ENCODE measurements around the gene MACROD2.

MACROD2 gene

DNA sequence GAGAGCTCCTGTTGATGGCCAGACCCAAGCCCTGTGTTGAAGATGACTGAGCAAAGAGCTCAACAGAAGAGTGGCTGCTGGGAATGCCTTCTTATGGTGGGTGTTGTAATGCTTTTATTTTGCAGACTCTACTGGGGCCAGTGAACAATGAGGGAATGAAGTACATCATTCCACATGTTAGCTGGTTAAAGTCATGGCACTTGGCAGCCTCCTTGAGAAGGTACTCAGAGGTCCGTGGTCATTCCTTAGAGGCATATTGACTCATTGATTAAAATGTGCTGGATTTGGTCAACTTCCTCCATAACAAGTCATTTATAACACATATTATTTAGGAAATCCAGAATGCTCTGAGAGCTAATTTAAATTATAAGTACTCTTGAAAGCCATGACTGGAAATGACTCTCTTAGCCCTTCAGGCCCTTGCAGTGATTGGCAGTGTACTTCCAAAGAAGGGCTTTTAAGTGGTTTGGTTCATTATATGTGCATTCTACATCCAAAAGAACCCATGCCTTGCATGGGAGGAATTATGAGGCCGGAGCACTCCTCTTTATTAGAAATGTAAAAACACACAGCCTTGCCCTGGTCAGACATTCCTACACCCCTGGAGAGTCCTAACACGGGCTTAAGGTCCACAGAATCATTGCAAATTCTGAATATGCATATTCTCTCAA lies 1601.0 kb downstream of the MACROD2 start:
- no peaks in the 10 kb centered on the region for H3K4me1 Mint-ChIP-seq (ENCODE audit: low read depth)
- no peak overlapping the region for H3K27ac Mint-ChIP-seq
- no peaks in the 10 kb centered on the region for H3K36me3 Mint-ChIP-seq (ENCODE audit: low read depth)
- H3K27me3 Mint-ChIP-seq: peaks cover 3% of the 10 kb centered on the region
- peaks cover 4% of the 10 kb centered on the region for H3K9me3 Mint-ChIP-seq
- H3K4me3 Mint-ChIP-seq: no peak overlapping the region

DNA sequence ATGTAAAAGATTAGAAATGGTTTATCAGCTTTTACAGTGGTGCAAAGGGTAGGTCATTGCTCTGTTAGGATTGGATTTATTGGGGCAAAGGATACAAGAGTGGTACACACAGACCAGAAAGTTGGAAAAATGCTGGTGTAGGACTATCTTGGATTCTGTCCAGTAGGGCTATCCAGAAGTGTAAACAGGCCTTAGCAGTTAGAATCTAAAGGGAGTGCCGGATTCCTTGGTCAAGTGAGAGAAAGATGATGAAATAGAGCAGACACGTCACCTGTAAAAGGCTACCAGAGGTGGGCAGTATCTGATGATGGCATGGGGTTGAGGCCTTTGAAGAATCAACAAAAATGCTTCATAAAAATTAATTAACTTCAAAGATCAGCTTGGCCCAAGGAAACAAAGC lies 1602.0 kb downstream of the MACROD2 start:
- peaks cover 6% of the 10 kb centered on the region for H3K9me3 Mint-ChIP-seq
- peaks cover 3% of the 10 kb centered on the region for H3K27me3 Mint-ChIP-seq
- H3K4me3 Mint-ChIP-seq: no peak overlapping the region
- no peaks in the 10 kb centered on the region for H3K36me3 Mint-ChIP-seq (ENCODE audit: low read depth)
- no peak overlapping the region for H3K27ac Mint-ChIP-seq
- H3K4me1 Mint-ChIP-seq (ENCODE audit: low read depth): no peaks in the 10 kb centered on the region

DNA sequence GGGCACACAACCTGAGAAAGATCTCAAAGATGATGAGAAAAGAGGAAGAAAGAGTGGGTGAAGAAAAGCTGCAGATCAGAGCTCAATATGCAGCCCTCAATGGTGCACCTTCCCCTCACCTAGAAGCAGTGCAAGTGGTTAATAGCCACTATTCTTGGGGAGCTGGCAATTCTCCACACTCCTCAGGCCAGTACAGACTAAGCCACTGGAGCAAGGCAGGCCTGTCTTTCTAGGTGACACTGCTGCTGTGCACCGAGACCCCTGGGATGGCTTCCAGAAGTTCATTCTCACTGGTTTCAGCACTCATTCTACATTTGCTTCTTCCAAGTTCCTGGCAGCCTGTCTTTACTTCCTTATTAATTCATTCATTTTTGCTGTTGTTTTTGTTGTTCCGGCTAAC lies 1604.6 kb downstream of the MACROD2 start:
- H3K27ac Mint-ChIP-seq: no peak overlapping the region
- no peaks in the 10 kb centered on the region for H3K4me1 Mint-ChIP-seq (ENCODE audit: low read depth)
- peaks cover 4% of the 10 kb centered on the region for H3K9me3 Mint-ChIP-seq
- H3K27me3 Mint-ChIP-seq: no peaks in the 10 kb centered on the region
- H3K4me3 Mint-ChIP-seq: no peak overlapping the region
- no peaks in the 10 kb centered on the region for H3K36me3 Mint-ChIP-seq (ENCODE audit: low read depth)

DNA sequence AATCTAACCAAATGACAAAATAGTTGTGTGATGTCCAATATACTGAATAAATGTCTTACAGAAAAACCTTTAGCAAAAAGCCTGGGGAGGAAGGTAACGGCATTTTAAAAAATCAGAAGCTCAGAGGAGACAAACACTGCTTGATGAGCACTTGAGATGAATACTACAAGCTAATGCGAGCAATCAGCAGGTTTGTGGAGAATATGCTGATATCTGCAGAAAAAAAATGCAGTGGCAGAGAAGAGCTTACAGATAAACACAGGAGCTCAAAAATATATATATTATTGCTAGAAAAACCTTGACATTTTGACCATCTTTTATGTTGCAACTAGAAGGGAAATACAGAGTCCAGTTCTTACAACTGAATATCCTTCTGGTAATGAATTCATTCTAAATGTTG lies 1605.2 kb downstream of the MACROD2 start:
- Mint-ChIP-seq H3K4me1 (ENCODE audit: low read depth) (no peaks in the 10 kb centered on the region), H3K36me3 (ENCODE audit: low read depth) (no peaks in the 10 kb centered on the region), H3K9me3 (peaks cover 4% of the 10 kb centered on the region), H3K4me3 (no peak overlapping the region), H3K27ac (no peak overlapping the region), H3K27me3 (no peaks in the 10 kb centered on the region)

DNA sequence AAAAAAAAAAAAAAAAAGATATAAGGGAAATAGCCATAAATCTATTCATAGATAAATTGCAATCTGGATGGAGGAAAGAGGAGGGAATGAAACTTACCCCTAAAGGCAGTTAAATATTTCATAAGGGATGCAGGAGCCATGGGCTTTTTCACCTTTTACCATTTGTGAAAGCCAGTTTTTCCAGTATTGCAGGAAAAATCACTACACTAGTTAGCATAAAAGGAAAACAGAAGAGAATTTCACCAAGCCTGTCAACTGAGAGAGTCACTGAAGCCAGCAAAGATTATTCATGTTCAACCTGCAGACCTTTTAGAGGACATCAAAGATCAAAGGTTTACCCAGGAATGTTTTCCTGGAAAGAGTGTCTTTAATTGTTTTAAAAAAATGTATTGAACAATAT lies 1608.2 kb downstream of the MACROD2 start:
- peaks cover 14% of the 10 kb centered on the region for H3K9me3 Mint-ChIP-seq
- no peaks in the 10 kb centered on the region for H3K4me1 Mint-ChIP-seq (ENCODE audit: low read depth)
- H3K36me3 Mint-ChIP-seq (ENCODE audit: low read depth): no peaks in the 10 kb centered on the region
- H3K27me3 Mint-ChIP-seq: no peaks in the 10 kb centered on the region
- no peak overlapping the region for H3K27ac Mint-ChIP-seq
- no peak overlapping the region for H3K4me3 Mint-ChIP-seq

DNA sequence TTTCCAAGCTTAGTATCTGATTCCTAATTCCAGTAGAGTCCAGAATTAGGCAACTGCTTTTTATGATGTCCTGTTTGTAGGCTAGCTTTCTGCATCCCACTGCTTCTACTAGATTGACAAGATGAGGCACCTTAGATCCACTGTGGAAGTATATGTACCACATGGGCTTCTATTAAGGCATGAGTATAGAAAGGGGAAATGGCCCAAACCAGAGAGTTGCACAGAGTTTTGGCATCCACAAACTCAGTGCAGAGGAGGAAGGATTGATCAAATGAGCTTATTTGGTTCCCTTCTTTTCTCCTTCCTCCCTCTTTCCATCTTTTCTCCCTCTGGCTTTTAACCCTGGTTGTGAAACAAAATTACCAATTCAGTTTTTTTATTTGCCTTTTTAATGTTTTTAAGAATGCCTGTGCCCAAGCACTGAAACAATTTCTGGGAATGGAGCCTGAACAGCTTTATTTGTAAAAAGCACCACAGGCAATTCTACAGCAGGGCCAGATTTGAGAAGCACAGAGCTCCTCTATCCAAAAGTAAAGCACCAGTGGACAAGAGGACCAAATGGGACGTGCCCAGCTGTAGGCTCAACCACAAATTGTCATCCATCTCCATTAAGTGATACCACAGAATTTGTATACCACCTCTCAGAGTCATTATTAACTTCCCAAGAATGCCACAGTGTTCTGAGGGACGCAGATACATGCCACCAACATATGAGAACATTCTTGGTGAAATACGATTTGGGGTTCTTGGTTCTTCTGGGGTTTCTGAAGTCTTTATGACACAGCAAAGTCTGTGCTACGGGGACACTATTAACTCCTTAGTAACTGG lies 1608.9 kb downstream of the MACROD2 start:
- no peaks in the 10 kb centered on the region for H3K4me1 Mint-ChIP-seq (ENCODE audit: low read depth)
- H3K27ac Mint-ChIP-seq: no peak overlapping the region
- H3K36me3 Mint-ChIP-seq (ENCODE audit: low read depth): no peaks in the 10 kb centered on the region
- peaks cover 17% of the 10 kb centered on the region for H3K9me3 Mint-ChIP-seq
- H3K27me3 Mint-ChIP-seq: no peaks in the 10 kb centered on the region
- no peak overlapping the region for H3K4me3 Mint-ChIP-seq

DNA sequence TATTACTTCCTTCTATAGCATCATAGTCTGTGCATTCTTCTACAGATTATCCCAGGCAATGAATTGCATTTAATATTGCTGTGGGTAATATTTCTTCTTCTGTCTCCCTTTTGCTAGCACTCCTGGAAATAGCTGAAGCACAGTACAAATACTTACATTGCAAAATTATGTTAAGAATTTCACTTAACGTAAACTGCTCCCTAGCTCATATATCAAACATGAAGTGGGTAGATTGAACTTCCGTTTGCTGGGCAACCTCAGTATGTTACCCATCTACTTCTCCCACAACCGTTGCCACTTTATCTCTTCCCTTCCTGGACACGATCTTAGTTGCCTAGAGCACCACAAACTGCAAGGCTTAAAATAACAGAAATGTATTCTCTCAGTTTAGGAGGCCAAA lies 1614.6 kb downstream of the MACROD2 start:
- no peaks in the 10 kb centered on the region for H3K27me3 Mint-ChIP-seq
- no peak overlapping the region for H3K27ac Mint-ChIP-seq
- no peaks in the 10 kb centered on the region for H3K36me3 Mint-ChIP-seq (ENCODE audit: low read depth)
- H3K9me3 Mint-ChIP-seq: peaks cover 12% of the 10 kb centered on the region
- H3K4me1 Mint-ChIP-seq (ENCODE audit: low read depth): no peaks in the 10 kb centered on the region
- H3K4me3 Mint-ChIP-seq: no peak overlapping the region

DNA sequence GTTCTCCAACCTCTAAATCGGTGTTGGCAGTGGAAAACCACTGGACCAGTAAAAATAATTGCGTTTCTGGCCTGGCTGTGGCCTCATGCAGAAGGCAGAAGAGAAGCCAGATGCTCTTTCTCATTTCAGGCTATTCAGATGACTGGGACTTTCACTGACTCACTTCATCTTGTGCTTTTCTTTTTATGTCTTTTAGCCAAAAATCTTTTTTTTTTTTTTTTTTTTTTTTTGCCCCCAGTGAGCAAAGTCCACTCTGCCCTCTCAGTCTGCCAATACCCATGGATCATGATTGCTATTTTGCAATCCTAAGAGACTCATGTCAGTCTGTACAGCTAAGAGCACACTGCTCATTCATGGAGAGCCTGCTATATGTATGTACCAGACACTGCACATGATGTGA lies 1615.5 kb downstream of the MACROD2 start:
- Mint-ChIP-seq H3K36me3 (ENCODE audit: low read depth) (no peaks in the 10 kb centered on the region), H3K4me3 (no peak overlapping the region), H3K27me3 (no peaks in the 10 kb centered on the region), H3K9me3 (peaks cover 12% of the 10 kb centered on the region), H3K4me1 (ENCODE audit: low read depth) (no peaks in the 10 kb centered on the region), H3K27ac (no peak overlapping the region)

DNA sequence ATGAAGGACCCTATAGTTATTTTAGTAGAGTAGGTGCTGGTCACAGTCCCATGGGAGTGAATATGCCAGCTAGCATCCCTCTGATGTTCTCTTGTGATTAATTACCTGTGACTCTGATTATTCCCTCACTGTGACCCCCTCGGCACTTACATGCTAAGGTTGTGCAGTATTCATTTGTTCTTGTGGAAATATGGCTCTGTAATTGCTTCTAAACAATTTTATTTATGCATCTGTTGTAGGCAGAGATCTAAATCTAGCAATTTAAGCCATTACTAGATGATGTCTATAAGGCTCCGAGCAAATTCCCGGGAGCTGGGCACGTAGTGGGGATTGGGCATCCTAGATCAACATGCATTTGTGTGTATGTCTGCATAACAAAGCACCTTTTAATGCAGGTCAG lies 1616.2 kb downstream of the MACROD2 start:
- Mint-ChIP-seq H3K9me3 (peaks cover 9% of the 10 kb centered on the region), H3K4me1 (ENCODE audit: low read depth) (no peaks in the 10 kb centered on the region), H3K36me3 (ENCODE audit: low read depth) (no peaks in the 10 kb centered on the region), H3K27ac (no peak overlapping the region), H3K4me3 (no peak overlapping the region), H3K27me3 (no peaks in the 10 kb centered on the region)

DNA sequence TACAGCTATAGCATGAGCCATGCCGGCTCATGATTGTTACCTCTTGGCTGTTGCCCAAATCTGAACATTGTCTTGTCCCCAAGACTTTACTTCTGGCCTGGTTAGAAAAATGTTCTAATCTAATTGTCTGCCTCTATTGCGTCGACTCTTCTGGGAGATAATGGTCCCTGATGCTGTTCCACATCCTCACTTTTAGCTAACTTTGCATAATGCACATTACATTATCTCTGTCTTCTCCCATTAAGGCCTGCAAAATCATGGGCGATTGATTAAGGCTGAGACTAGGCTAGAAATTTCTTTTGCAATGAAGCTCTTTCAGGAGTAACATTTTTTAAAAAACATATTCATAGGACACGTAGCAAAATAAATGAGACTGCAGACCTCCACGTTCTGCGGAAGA lies 1616.9 kb downstream of the MACROD2 start:
- no peaks in the 10 kb centered on the region for H3K4me1 Mint-ChIP-seq (ENCODE audit: low read depth)

DNA sequence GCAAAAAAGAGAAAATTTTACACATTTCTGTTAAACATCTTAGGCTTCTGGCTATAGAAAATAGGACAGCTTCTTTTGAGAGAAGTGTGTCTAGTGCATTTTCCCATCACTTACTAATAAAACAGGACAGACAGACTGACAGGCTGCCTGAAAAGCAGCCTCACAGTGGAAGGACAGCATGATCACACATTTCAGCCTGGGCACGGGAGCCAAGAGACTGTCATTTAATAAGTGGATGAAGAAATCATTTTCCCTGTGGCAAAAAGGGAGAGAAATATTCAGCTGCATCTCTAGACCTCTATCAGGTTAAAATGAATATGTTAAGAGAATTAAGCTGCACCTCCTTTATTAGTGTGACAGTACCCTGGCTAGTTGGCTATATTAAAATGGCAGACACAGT lies 1617.5 kb downstream of the MACROD2 start:
- Mint-ChIP-seq H3K27me3 (no peaks in the 10 kb centered on the region), H3K36me3 (ENCODE audit: low read depth) (no peaks in the 10 kb centered on the region), H3K4me1 (ENCODE audit: low read depth) (no peaks in the 10 kb centered on the region), H3K9me3 (peaks cover 15% of the 10 kb centered on the region), H3K4me3 (no peak overlapping the region), H3K27ac (no peak overlapping the region)

More for the DNA sequence above, 1616.9 kb downstream of the MACROD2 start:
- H3K4me3 Mint-ChIP-seq: no peak overlapping the region
- H3K36me3 Mint-ChIP-seq (ENCODE audit: low read depth): no peaks in the 10 kb centered on the region
- H3K9me3 Mint-ChIP-seq: peaks cover 15% of the 10 kb centered on the region
- no peaks in the 10 kb centered on the region for H3K27me3 Mint-ChIP-seq
- no peak overlapping the region for H3K27ac Mint-ChIP-seq

DNA sequence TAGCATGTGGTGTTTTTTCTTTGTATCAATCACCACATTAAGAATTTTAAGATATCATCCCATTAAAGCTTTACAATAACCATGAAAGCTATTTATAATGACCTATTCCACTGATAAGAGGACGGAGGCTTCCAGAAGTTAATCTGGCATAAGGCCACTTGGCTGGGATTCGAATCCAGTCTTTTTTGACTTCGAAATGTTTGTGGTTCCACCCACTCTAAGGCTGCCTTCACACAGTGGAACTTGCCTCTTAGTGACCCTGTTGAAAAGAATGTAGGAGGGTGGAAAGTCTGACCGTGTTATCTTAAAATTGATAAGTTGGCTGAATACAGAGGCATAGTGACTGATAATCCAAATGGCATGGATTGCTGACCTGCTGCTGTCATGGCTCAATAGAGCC lies 1618.2 kb downstream of the MACROD2 start:
- no peak overlapping the region for H3K4me3 Mint-ChIP-seq
- no peak overlapping the region for H3K27ac Mint-ChIP-seq
- H3K9me3 Mint-ChIP-seq: peaks cover 11% of the 10 kb centered on the region
- no peaks in the 10 kb centered on the region for H3K27me3 Mint-ChIP-seq
- H3K36me3 Mint-ChIP-seq (ENCODE audit: low read depth): no peaks in the 10 kb centered on the region
- H3K4me1 Mint-ChIP-seq (ENCODE audit: low read depth): no peaks in the 10 kb centered on the region

DNA sequence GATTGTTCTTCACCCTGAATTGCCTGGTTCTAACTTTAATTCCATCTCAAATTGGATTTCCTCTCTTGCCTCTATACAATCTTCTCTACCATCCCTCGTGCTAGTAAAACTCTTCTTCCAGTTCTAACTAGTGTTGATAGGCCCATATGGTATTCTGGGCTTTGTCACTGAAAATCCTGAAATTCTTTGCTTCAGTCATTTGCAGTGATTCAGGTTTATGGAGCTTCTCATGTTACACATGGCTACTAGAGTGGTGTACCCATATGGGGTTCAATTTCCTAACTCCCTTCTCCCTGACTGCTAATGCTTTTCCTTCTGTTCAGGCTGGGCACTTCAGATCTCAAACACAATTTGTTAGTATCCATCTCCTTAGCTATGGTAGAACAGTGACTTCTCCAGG lies 1621.3 kb downstream of the MACROD2 start:
- Mint-ChIP-seq H3K4me3 (no peak overlapping the region), H3K27ac (no peak overlapping the region), H3K36me3 (ENCODE audit: low read depth) (no peaks in the 10 kb centered on the region), H3K4me1 (ENCODE audit: low read depth) (no peaks in the 10 kb centered on the region), H3K27me3 (no peaks in the 10 kb centered on the region), H3K9me3 (peaks cover 8% of the 10 kb centered on the region)

DNA sequence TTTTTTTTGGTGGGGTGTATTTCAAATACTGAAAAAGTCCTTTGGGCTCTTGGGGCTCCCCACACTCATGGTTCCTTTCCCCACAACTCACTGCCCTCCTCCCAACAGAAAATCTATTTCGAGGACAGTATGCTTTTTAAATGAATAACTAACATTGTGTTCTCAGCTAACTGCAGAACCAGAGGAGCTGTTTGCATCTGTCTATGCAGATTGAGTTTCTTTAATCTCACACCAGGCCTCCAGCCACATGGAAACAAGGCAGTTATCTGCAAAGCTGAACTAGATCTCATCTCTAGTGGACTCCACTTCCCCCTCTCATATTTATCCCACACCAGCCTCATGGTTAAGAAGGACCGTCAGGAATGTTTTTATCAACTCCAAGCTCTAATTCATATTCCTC lies 1622.8 kb downstream of the MACROD2 start:
- Mint-ChIP-seq H3K9me3 (peaks cover 8% of the 10 kb centered on the region), H3K27me3 (no peaks in the 10 kb centered on the region), H3K4me3 (no peak overlapping the region), H3K36me3 (ENCODE audit: low read depth) (no peaks in the 10 kb centered on the region), H3K27ac (no peak overlapping the region), H3K4me1 (ENCODE audit: low read depth) (no peaks in the 10 kb centered on the region)

DNA sequence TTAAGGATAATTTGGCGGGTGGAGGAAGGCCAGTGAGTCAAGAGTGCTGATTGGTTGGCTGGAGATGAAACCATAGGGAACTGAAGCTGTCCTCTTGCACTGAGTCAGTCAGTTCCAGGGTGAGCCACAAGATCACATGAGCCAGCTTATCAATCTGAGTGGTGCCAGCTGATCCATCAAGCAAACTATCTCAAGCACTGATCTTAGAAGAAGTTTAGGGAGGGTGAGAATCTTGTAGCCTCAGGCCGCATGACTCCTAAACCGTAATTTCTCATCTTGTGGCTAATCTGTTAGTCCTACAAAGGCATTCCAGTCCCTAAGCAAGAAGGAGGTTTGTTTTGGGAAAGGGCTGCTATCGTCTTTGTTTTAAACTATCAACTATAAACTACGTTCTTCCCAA lies 1623.6 kb downstream of the MACROD2 start:
- H3K27me3 Mint-ChIP-seq: no peaks in the 10 kb centered on the region
- no peaks in the 10 kb centered on the region for H3K4me1 Mint-ChIP-seq (ENCODE audit: low read depth)
- H3K36me3 Mint-ChIP-seq (ENCODE audit: low read depth): no peaks in the 10 kb centered on the region
- no peak overlapping the region for H3K27ac Mint-ChIP-seq
- no peak overlapping the region for H3K4me3 Mint-ChIP-seq
- peaks cover 8% of the 10 kb centered on the region for H3K9me3 Mint-ChIP-seq

DNA sequence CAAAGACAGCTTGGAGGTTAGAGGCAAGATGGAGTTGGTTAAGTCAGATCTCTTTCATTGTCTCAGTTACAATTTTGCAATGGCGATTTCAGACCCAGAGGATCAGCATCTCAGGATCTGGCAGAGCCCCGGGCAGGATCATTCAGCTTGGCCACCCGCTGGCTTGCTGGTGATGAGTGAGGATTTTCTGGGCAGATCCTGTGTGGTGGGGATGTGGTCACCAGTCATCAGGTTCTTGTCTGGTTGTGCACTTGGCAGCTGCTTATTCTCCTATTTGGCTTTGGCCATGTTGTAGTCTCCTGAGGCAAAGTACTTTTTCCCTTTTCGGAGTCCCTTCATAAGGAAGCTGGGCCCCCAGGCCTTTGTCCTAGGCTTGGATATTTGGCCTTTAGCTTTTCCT lies 1624.0 kb downstream of the MACROD2 start:
- Mint-ChIP-seq H3K4me1 (ENCODE audit: low read depth) (no peaks in the 10 kb centered on the region), H3K4me3 (no peak overlapping the region), H3K36me3 (ENCODE audit: low read depth) (no peaks in the 10 kb centered on the region), H3K27ac (no peak overlapping the region), H3K27me3 (no peaks in the 10 kb centered on the region), H3K9me3 (peaks cover 8% of the 10 kb centered on the region)
